HuH-7.5 (cell line): ENCODE measurements around the gene WNT7A.

ENCODE experiments used
- DNase-seq: peaks from one replicate; pipeline ENCODE4 v3.0.0; 2011; ENCODE audit warnings: low spot score

Gene WNT7A

GRCh38 chr3:13826672-13827071, 53.2 kb downstream of the WNT7A start:
- DNase-seq, result no peak

GRCh38 chr3:13825821-13826220, 54.0 kb downstream of the WNT7A start:
- DNase-seq, result no peak

GRCh38 chr3:13825311-13825579, 54.6 kb downstream of the WNT7A start:
- no peak for DNase-seq

- DNase-seq, result no peak
These were observed 55.2 kb downstream of the WNT7A start for GRCh38 chr3:13824521-13825310.

GRCh38 chr3:13823692-13824091, 56.2 kb downstream of the WNT7A start:
- DNase-seq, result no peak

GRCh38 chr3:13822871-13823585, 56.8 kb downstream of the WNT7A start:
- DNase-seq, result no peak

GRCh38 chr3:13822042-13822441, 57.8 kb downstream of the WNT7A start:
- no peak for DNase-seq

GRCh38 chr3:13821126-13821525, 58.7 kb downstream of the WNT7A start:
- no peak for DNase-seq

- no peak for DNase-seq
These were observed 61.0 kb downstream of the WNT7A start for GRCh38 chr3:13818919-13819318.

- no peak for DNase-seq
These were observed 64.7 kb downstream of the WNT7A start for GRCh38 chr3:13815088-13815683.

GRCh38 chr3:13812034-13812471, 67.8 kb downstream of the WNT7A start:
- DNase-seq, result no peak

GRCh38 chr3:13811614-13812013, 68.3 kb downstream of the WNT7A start:
- no peak for DNase-seq

- DNase-seq, result no peak
These were observed 71.3 kb downstream of the WNT7A start for GRCh38 chr3:13808550-13808949.

- no peak for DNase-seq
These were observed 78.3 kb downstream of the WNT7A start for GRCh38 chr3:13801361-13802204.

- DNase-seq, result no peak
These were observed 79.8 kb downstream of the WNT7A start for GRCh38 chr3:13800064-13800463.

GRCh38 chr3:13798401-13798800, 81.5 kb downstream of the WNT7A start:
- DNase-seq, result no peak

GRCh38 chr3:13796701-13797460, 83.0 kb downstream of the WNT7A start:
- no peak for DNase-seq

GRCh38 chr3:13795816-13796215, 84.1 kb downstream of the WNT7A start:
- no peak for DNase-seq

- no peak for DNase-seq
These were observed 85.5 kb downstream of the WNT7A start for GRCh38 chr3:13794322-13794721.

- DNase-seq, result no peak
These were observed 86.4 kb downstream of the WNT7A start for GRCh38 chr3:13793451-13793850.

GRCh38 chr3:13792512-13793371, 87.1 kb downstream of the WNT7A start:
- no peak for DNase-seq
